ENCODE results near the gene ANP32E.

DNA sequence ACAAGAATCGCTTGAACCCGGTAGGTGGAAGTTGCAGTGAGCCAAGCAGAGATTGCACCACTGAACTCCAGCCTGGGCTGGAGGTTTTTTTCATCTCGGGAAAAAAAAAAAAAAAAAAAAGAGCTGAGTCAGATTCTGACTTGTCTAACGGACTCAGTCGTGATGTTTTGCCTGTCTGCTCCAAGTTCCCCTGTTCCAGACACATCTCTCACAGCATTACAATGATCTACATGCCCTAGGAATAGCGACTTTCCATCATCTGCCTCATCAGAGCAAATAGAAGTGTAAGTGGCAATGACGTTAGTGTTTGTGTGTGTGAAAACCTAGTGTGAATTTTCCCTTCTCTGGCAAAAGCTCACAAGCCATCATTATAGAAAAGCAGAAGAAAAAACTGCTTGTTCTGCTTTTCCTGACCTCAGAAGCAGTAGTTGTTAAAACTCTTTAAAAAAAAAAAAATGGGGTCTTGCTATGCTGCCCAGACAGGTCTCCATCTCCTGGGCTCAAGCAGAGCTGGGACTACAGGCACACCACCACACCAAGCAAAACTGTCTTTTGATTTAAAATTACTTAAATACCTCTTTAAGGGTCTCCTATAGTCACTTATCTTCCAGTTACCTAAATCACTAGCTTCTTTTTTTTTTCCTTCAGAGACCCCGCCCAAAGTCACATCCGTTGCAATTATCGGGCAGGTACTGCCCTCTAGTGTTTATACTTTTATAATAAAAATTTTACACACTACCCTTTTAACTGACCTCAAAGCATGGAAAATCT is 48.9 kb downstream of the ANP32E start:
- TF ChIP-seq EZH2 (IDR thresholded peaks at IDR 0.05; ENCODE audit: insufficient read depth, poor library complexity, severe bottlenecking) (no peak), EZH2phosphoT487 (IDR thresholded peaks at IDR 0.05; ENCODE audit: insufficient read depth, low read depth) (no peak)
